OCI-LY1 (cell line): ENCODE data around the gene MS4A10.

Experiments
- H2AFZ ChIP-seq: fragments of 200-600 bp; sonication (generic), shearing (Covaris generic); 2 replicates; pipeline ENCODE4 v1.6.0; 2014; ENCODE audit warnings: antibody characterized with exemption, mild to moderate bottlenecking, low read length
- H3F3A ChIP-seq: fragments of 200-600 bp; sonication (generic), shearing (Covaris generic); 2 replicates; pipeline ENCODE4 v1.6.0; 2014; ENCODE audit warnings: mild to moderate bottlenecking, antibody characterized with exemption, low read length, moderate library complexity; ENCODE audit not compliant: insufficient read depth
- H3K27ac ChIP-seq: fragments of 200-600 bp; sonication (generic); 2 replicates; pipeline ENCODE4 v1.5.1; 2014; ENCODE audit warnings: low read length, mixed run types, mild to moderate bottlenecking, low read depth; ENCODE audit not compliant: poor library complexity, severe bottlenecking
- H3K27me3 ChIP-seq: fragments of 200-600 bp; sonication (generic); 2 replicates; pipeline ENCODE4 v1.6.0; 2014; ENCODE audit warnings: antibody characterized with exemption, mild to moderate bottlenecking, low read length, moderate library complexity; ENCODE audit not compliant: insufficient read depth
- H3K36me3 ChIP-seq: fragments of 200-600 bp; sonication (generic); 2 replicates; pipeline ENCODE4 v1.6.1; 2014; ENCODE audit warnings: mild to moderate bottlenecking, antibody characterized with exemption, low read length, moderate library complexity, mixed read lengths; ENCODE audit not compliant: insufficient read depth
- H3K4me1 ChIP-seq: fragments of 200-600 bp; sonication (generic); 2 replicates; pipeline ENCODE4 v1.5.1; 2014; ENCODE audit warnings: mild to moderate bottlenecking, low read length, moderate library complexity; ENCODE audit not compliant: insufficient read depth, severe bottlenecking
- H3K4me2 ChIP-seq: fragments of 200-600 bp; sonication (generic), shearing (Covaris generic); 2 replicates; pipeline ENCODE4 v1.6.1; 2014; ENCODE audit warnings: low read length
- H3K4me3 ChIP-seq: fragments of 200-600 bp; sonication (generic); 2 replicates; pipeline ENCODE4 v1.5.1; 2014; ENCODE audit warnings: low read length, low read depth, mild to moderate bottlenecking, mixed read lengths; ENCODE audit not compliant: poor library complexity, severe bottlenecking
- H3K79me2 ChIP-seq: fragments of 200-600 bp; shearing (Covaris generic); 2 replicates; pipeline ENCODE4 v1.6.1; 2016; ENCODE audit warnings: mixed run types, low read length, mixed read lengths; ENCODE audit not compliant: insufficient read depth
- H3K9ac ChIP-seq: fragments of 200-600 bp; sonication (generic), shearing (Covaris generic); 2 replicates; pipeline ENCODE4 v1.6.1; 2014; ENCODE audit warnings: mild to moderate bottlenecking, low read length, mixed read lengths
- H3K9me2 ChIP-seq: fragments of 200-600 bp; sonication (generic), shearing (Covaris generic); 2 replicates; pipeline ENCODE4 v1.6.1; 2014; ENCODE audit warnings: low read depth, mild to moderate bottlenecking, low read length, mixed read lengths
- H3K9me3 ChIP-seq: fragments of 200-600 bp; shearing (Covaris generic); 2 replicates; pipeline ENCODE4 v1.6.1; 2014; ENCODE audit warnings: low read length, mixed read lengths
- H4K20me1 ChIP-seq: fragments of 200-600 bp; sonication (generic), shearing (Covaris generic); 2 replicates; pipeline ENCODE4 v1.6.0; 2016; ENCODE audit warnings: mild to moderate bottlenecking, low read length; ENCODE audit not compliant: insufficient read depth
- CTCF ChIP-seq: fragments of 200-600 bp; sonication (generic), shearing (Covaris generic); IDR thresholded peaks from 2 replicates; pipeline ENCODE4 v1.5.1; 2017; ENCODE audit warnings: mild to moderate bottlenecking, antibody characterized with exemption, low read length, moderate library complexity, mixed read lengths
- EZH2 ChIP-seq: fragments of 200-600 bp; sonication (generic), shearing (Covaris generic); IDR thresholded peaks from 2 replicates; pipeline ENCODE4 v1.8.0; 2017; ENCODE audit warnings: borderline replicate concordance, mixed run types, mild to moderate bottlenecking, antibody characterized with exemption, low read length, moderate library complexity, mixed read lengths

MS4A10 gene

GRCh38 chr11:60741421-60741820, 43.7 kb upstream of the MS4A10 start:
- Histone ChIP-seq H2AFZ (no peak overlapping the region), H3K9ac (no peak overlapping the region), H3K4me3 (no peak overlapping the region), H3K79me2 (no peaks in the 10 kb centered on the region), H3K9me2 (no peaks in the 10 kb centered on the region), H3F3A (no peaks in the 10 kb centered on the region), H3K27ac (no peak overlapping the region), H3K4me2 (no peak overlapping the region), H3K27me3 (peaks cover 3% of the 10 kb centered on the region; the same call in 1 of the 2 replicates), H4K20me1 (no peaks in the 10 kb centered on the region), H3K9me3 (no peaks in the 10 kb centered on the region), H3K36me3 (no peaks in the 10 kb centered on the region), H3K4me1 (no peaks in the 10 kb centered on the region)
- TF ChIP-seq CTCF (no peak), EZH2 (no peak)

GRCh38 chr11:60743058-60743457, 42.1 kb upstream of the MS4A10 start:
- no peaks in the 10 kb centered on the region for H3K36me3 ChIP-seq
- H3K4me2 ChIP-seq = no peak overlapping the region
- no peaks in the 10 kb centered on the region for H3F3A ChIP-seq
- no peak overlapping the region for H3K27ac ChIP-seq
- H3K79me2 ChIP-seq = no peaks in the 10 kb centered on the region
- H3K9me3 ChIP-seq = no peaks in the 10 kb centered on the region
- H3K4me1 ChIP-seq = no peaks in the 10 kb centered on the region
- no peaks in the 10 kb centered on the region for H4K20me1 ChIP-seq
- H3K4me3 ChIP-seq = no peak overlapping the region
- H3K27me3 ChIP-seq = peaks cover 5% of the 10 kb centered on the region; the same call in 1 of the 2 replicates
- no peak overlapping the region for H3K9ac ChIP-seq
- H2AFZ ChIP-seq = no peak overlapping the region
- no peaks in the 10 kb centered on the region for H3K9me2 ChIP-seq
- TF ChIP-seq CTCF = no peak
- TF ChIP-seq EZH2 = no peak

GRCh38 chr11:60744114-60744513, 41.0 kb upstream of the MS4A10 start:
- peaks cover 5% of the 10 kb centered on the region; the same call in 1 of the 2 replicates for H3K27me3 ChIP-seq
- no peaks in the 10 kb centered on the region for H4K20me1 ChIP-seq
- no peak overlapping the region for H3K9ac ChIP-seq
- no peak for TF ChIP-seq EZH2
- no peak overlapping the region for H3K4me3 ChIP-seq
- no peaks in the 10 kb centered on the region for H3K36me3 ChIP-seq
- no peak overlapping the region for H3K27ac ChIP-seq
- no peaks in the 10 kb centered on the region for H3F3A ChIP-seq
- H3K79me2 ChIP-seq = no peaks in the 10 kb centered on the region
- H3K4me1 ChIP-seq = no peaks in the 10 kb centered on the region
- H3K9me2 ChIP-seq = no peaks in the 10 kb centered on the region
- H3K9me3 ChIP-seq = no peaks in the 10 kb centered on the region
- H3K4me2 ChIP-seq = no peak overlapping the region
- no peak overlapping the region for H2AFZ ChIP-seq

- H3K4me3 ChIP-seq = no peak overlapping the region
- H3K9me2 ChIP-seq = no peaks in the 10 kb centered on the region
- no peaks in the 10 kb centered on the region for H4K20me1 ChIP-seq
- H3K27ac ChIP-seq = no peak overlapping the region
- H3K27me3 ChIP-seq = peaks cover 3% of the 10 kb centered on the region; the same call in 1 of the 2 replicates
- H3K79me2 ChIP-seq = no peaks in the 10 kb centered on the region
- no peaks in the 10 kb centered on the region for H3K36me3 ChIP-seq
- H3K4me2 ChIP-seq = no peak overlapping the region
- TF ChIP-seq CTCF (no peak), EZH2 (no peak)
- H3F3A ChIP-seq = no peaks in the 10 kb centered on the region
- H2AFZ ChIP-seq = no peak overlapping the region
- H3K4me1 ChIP-seq = no peaks in the 10 kb centered on the region
- no peaks in the 10 kb centered on the region for H3K9me3 ChIP-seq
- H3K9ac ChIP-seq = no peak overlapping the region
Measured at GRCh38 chr11:60747359-60747873, 37.7 kb upstream of the MS4A10 start.
